HCT116 (cell line): ENCODE results near the gene ADGRB2.

ENCODE experiments used
- CTCF ChIP-seq, 3 experiments: fragments of 200-600 bp in 1 of 3; sonication (generic) in 1 of 3; IDR thresholded peaks in 2 of 3; conservative IDR thresholded peaks in 1 of 3; 2 replicates each; pipeline ENCODE4 v1.5.1; 2012 to 2017; ENCODE audit warnings: low read depth in 2 of 3, low read length in 2 of 3, antibody characterized with exemption in 1 of 3, borderline replicate concordance in 1 of 3, control low read depth in 1 of 3, mild to moderate bottlenecking in 1 of 3, mixed read lengths in 1 of 3, mixed run types in 1 of 3, moderate library complexity in 1 of 3; ENCODE audit not compliant: insufficient read depth in 1 of 3
- EZH2 ChIP-seq: fragments of 200-600 bp; sonication (generic); IDR thresholded peaks from 2 replicates; pipeline ENCODE4 v1.6.1; 2017; ENCODE audit warnings: antibody characterized with exemption, mixed run types
- EZH2phosphoT487 ChIP-seq: fragments of 200-600 bp; IDR thresholded peaks from 2 replicates; pipeline ENCODE4 v1.6.1; 2018; ENCODE audit warnings: antibody characterized with exemption, borderline replicate concordance
- POLR2A ChIP-seq: IDR thresholded peaks from 2 replicates; pipeline ENCODE4 v1.7.0; 2011; ENCODE audit warnings: borderline replicate concordance; ENCODE audit not compliant: insufficient read depth, insufficient read length; ENCODE audit errors: extremely low read depth
- RAD21 ChIP-seq: IDR thresholded peaks from 2 replicates; pipeline ENCODE4 v1.6.1; 2012; ENCODE audit warnings: low read depth, mild to moderate bottlenecking
- SIN3A ChIP-seq: IDR thresholded peaks from 2 replicates; pipeline ENCODE4 v1.6.1; 2012; ENCODE audit warnings: low read depth
- SP1 ChIP-seq: IDR thresholded peaks from 2 replicates; pipeline ENCODE4 v1.6.1; 2012; ENCODE audit warnings: low read depth
- TCF7L2 ChIP-seq: IDR thresholded peaks from 2 replicates; pipeline ENCODE4 v1.7.0; 2011; ENCODE audit warnings: borderline replicate concordance, inconsistent platforms; ENCODE audit not compliant: insufficient read depth, insufficient read length; ENCODE audit errors: extremely low read depth
- ZBTB33 ChIP-seq: IDR thresholded peaks from 2 replicates; pipeline ENCODE4 v1.6.1; 2011; ENCODE audit warnings: mild to moderate bottlenecking, low read length, moderate library complexity; ENCODE audit not compliant: insufficient replicate concordance; ENCODE audit errors: extremely low read depth
- TF ChIP-seq, protein P1 (sequence below): IDR thresholded peaks from 2 replicates; pipeline ENCODE4 v1.6.1; 2012

DNA sequence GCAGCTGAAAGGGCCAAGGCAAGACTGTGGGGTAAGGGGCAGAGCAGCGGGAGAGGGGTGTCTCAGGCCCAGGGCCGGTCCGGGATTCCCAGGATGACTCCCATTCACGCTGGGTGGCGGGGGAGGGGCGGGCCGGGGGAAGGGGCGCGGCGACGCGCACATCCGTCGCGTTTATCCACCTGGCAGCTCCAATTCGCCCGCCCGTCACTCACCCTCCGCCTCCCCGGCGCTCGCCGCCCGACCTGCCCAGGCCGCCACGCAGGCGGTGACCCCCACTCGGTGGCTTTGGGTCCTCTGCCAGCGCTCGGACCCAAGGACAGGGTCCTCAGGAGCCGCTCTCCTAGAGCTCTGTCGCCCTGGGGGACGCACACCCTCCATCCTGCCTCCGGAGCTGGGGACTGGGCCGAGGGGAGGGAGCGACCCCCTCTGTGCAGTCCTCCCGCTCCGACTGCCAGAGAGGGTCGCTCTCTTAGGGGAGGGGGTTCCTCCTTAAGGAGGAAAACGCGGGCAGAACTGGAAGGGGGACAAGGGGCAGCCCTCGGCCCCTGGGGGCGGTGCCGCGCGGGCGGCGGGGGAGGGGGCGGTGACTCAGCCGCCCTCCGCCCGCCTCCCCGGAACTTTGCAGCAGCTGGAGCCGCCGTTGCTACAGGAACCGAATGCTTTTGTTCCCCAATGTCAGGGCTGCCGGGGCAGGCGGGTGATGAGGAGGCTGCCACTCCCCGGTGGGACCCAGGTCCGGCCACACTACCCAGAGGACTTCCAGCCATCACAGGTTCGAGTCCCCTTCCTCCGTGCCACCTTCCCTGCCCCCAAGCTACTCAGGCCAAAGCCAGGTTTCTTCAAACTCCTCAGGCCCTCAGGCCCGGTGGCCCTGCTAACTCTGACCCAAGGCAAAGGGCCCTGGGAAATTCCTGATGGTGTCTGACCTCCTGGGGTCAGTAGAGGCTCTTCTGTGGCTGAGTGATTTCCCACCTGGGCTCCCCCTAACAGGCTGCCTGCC lies 3.4 kb downstream of the ADGRB2 start:
- TF ChIP-seq CTCF (IDR thresholded peaks at IDR 0.05 in 2 of 3, conservative IDR thresholded peaks at IDR 0.05 in 1 of 3; ENCODE audit: borderline replicate concordance in 1 of 3, insufficient read depth in 1 of 3, low read depth in 2 of 3, low read length in 2 of 3) (no peak), POLR2A (no peak), ZBTB33 (no peak), EZH2 (no peak), SP1 (no peak), RAD21 (no peak), EZH2phosphoT487 (no peak), TCF7L2 (no peak), SIN3A (no peak)
- TF ChIP-seq, protein P1, sequence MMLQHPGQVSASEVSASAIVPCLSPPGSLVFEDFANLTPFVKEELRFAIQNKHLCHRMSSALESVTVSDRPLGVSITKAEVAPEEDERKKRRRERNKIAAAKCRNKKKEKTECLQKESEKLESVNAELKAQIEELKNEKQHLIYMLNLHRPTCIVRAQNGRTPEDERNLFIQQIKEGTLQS = no peak
